NOMO-1 treated with DMSO at 0.1 percent for 48 hours (cell line): Measurements from ENCODE around the gene WDFY1.

Experiments used
- DNase-seq: peaks from one replicate; lab custom pipeline; 2025; ENCODE audit not compliant: unreplicated experiment; lab: John Stamatoyannopoulos, UW

WDFY1 gene, protein sequence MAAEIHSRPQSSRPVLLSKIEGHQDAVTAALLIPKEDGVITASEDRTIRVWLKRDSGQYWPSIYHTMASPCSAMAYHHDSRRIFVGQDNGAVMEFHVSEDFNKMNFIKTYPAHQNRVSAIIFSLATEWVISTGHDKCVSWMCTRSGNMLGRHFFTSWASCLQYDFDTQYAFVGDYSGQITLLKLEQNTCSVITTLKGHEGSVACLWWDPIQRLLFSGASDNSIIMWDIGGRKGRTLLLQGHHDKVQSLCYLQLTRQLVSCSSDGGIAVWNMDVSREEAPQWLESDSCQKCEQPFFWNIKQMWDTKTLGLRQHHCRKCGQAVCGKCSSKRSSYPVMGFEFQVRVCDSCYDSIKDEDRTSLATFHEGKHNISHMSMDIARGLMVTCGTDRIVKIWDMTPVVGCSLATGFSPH

DNA sequence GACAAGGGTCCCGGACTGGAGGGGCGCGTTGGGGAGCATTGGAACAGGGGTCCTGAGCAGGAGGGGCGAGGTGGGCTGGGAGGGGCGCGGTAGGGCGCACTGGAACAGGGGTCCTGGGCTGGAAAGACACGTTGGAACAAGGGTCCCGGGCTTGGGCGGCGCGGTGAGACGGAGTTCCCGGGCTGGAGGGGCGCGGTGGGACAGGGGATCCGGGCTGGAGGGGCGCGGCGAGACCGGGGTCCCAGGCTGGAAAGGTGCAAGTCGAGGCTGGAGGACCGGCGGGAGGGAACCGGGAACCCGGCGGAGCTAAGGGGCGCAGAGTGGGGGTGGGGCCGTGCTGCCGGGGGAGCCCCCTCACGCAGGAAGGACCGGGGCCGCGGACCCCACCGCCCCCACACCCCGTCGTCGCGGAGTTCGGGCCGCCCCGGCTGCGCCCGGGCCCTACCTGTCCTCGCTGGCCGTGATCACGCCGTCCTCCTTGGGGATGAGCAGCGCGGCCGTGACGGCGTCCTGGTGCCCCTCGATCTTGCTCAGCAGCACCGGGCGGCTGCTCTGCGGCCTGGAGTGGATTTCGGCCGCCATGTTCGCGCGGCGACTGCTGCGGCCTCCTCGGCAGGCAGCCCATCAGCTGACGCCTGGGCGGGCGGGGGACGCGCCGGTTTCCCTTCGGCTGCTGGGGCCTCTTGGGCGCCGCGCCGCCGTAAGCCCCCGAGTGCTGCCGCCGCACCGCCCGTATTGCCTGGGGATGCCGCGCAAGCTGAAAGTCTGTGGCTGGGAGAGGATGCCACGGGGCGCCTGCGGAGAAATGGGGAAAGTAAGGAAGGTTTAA, at the start of gene WDFY1:
WDFY1 (minus strand) TSS at position 633 of the 829 bp plus-strand sequence; CDS start at position 582, 51 bp downstream.
- DNase-seq: peak; percentile 82

DNA sequence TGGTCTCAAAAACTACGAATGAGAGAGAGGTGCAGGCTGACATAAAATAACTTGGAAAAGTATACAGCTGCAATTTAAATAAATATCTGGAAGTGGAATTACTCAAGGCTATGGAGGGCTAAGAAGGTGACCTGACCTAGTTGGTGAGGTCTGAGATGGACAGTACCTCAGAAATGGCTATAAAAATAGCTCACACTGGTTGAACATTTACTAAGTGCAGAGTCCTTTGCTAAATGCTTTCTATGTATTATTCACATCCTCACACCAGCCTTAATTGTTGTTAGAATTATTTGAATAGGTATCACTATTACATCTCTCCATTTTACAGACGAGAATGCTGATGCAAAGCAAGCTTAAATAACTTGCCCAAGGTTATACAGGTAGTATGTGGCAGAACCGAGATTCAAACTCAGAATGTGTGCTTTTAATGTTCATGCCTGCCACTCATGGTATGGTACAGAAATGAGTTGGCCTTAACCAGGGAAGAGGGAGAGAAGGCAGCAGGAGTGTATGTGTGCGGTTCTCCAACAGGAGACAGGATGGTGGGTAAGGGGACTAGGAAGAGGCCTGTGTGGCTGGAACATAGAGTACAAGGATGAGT, 49.5 kb upstream of the WDFY1 start:
- DNase-seq: no peak

DNA sequence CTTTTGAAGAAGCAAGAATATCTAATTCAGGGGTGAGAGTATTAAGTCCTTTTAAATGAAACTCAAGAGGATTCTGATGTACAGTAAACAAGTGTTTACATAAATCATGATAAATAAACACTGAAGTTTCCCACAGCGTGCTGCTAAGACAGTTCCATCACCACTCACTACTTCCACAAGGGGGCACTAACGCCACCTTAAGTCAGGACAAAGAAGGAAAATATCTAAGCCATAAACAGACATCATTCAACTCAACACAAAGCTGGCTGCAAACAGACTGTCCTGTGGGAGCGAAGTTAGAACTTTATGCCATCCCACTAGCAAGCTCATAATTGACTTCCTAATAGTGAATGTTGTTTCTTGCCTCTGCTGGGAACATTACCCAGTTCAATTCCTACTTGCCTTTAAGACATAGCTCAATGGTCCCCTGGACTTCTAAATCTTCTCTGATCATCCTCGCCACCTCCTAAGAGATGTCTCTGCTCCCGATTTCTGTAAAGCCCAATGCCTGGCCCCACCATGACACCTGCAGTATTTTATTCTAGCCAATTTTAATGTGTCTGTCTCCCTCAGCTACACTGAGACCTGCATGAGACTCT, 48.6 kb upstream of the WDFY1 start:
- peak; percentile 63 for DNase-seq

DNA sequence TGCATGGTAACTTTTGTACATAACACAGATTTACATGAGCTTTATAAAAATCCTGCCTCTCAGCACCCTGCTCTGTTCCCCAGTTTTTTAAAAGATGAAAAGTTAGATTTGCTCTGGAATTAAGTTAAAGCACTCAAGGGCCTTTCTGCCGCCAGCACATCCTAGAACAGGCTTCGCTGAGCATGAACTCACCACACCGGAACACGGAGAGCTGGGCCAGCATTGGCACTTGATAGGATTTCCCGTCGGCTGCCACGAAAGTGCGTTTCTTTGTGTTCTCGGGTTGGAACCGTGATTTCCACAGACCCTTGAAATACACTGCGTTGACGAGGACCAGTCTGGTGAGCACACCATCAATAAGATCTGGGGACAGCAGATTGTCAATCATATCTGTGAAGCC, 46.5 kb upstream of the WDFY1 start:
- DNase-seq: no peak

- DNase-seq: no peak
Measured at GRCh38 chr2:223989856-223990232, 44.7 kb upstream of the WDFY1 start.

- DNase-seq: no peak
Measured at GRCh38 chr2:223989206-223989855, 44.2 kb upstream of the WDFY1 start.

GRCh38 chr2:223981241-223981640, 36.1 kb upstream of the WDFY1 start:
- no peak for DNase-seq

DNA sequence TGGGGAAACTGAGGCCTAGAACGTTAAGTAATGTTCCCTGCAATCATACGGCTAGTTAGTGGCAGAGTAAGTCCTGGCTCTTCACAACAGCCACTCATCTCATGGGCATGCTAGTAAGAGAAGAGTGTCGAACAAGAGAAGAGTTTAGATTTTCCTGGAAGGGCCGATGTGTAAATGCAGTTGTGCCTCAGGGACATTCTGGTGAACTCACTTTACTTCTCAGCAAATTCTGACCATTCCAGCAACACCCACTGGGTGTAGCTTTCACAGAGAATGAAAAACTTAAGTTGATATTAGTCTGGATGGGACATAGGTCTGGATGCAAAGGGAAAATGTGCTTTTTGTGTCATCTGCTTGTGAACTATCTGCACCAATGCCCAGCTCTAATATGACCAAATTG, 35.7 kb upstream of the WDFY1 start:
- no peak for DNase-seq

DNA sequence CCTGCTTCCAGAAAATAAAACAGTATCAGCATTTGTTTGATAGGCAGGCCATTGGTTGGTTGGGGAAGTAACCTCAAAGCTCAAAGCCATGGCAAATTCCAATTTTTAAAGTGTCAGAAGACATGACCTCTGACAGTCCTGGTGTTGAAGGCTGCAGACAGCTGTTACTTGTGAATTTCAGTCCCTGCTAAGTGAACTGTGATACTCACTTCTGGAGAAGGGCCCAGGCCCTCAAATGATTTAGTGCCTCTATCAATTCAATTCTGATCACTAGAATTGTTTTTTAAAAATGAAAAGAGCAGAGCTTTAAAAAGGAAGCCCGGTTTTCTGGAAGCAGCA, 35.2 kb upstream of the WDFY1 start:
- no peak for DNase-seq

GRCh38 chr2:223979730-223980396, 34.7 kb upstream of the WDFY1 start:
- no peak for DNase-seq

- no peak for DNase-seq
Measured at GRCh38 chr2:223978451-223978850, 33.3 kb upstream of the WDFY1 start.

DNA sequence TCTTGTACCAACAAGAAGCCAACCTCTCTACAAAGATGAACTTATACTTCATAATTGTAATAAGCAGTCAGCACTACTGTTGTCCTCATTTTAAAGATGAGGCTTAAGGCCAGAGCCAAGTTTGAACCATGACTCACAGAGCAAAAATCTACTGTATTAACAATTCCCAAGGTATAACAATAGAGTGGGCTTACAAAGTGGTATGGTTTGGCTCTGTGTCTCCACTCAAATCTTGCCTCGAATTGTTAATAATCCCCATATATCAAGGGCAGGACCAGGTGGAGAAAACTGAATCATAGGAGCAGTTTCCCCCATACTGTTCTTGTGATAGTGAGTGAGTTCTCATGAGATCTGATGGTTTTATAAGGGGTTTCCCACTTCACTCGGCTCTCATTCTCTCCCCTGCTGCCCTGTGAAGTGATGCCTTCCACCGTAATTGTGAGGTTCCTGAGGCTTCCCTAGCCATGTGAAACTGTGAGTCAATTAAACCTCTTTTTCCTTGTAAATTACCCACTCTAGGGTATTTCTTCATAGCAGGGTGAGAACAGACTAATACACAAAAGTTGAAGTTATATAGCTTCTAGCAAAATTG, 31.6 kb upstream of the WDFY1 start:
- DNase-seq: no peak

- DNase-seq: no peak
Measured at GRCh38 chr2:223973606-223974005, 28.5 kb upstream of the WDFY1 start.

DNA sequence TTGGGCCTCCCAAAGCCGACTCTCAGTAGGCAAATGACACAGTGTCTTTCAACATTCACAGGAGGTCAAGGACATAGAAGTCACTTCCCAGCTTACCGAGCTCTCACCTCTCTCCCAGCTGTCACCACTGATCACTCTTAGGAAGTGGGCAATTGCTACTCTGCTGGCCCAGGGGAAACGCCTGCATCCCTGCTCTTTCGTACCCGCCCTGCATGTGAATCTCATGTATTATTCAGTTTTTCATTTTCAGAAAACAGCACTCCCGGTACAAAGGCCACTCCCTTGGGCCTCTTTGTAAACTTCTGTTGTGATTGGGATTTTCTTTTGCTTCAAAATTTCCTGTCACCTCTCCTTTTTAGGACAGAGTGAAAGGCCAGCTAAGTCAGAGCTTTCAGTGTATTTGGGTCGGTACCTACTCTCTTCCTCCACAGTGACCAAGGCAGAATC, 27.5 kb upstream of the WDFY1 start:
- no peak for DNase-seq

DNA sequence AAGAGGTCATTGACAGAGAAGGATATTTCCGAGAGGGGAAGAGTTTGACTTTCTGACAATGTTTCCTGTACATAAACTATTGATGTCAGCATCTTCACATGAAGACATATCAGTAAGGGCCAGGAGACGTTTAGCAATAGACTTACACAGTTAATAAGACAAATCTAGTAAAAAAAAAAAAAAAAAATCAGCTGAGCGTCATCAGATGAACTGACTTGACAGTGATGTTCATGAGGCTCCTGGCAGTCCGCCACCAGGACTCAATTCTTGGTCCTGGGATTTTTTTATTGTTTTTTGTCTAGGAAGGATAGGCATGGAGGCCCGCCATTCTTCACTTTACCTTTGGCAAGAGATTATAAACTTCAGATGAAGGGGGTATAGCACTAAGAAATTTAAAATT, 26.6 kb upstream of the WDFY1 start:
- no peak for DNase-seq

GRCh38 chr2:223970343-223971128, 25.4 kb upstream of the WDFY1 start:
- DNase-seq: peak; percentile 65

DNA sequence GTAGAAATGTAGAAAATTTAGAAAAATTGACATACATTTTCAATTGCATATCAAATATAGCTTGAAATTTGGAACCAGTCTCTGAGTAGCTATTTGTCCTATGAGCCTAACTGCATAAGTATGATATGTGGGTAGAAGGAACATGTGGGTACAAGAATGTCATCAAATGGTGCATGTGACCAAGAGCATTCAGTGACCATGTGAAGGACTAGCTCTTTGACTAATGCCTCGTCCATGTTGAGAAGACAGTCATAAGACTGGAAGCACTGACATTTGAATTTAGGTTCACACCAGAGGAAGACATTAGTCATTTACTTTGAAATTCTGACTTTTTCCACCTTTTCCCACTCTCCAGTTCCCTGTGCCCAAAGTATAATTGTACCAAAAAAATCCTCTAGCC, 24.7 kb upstream of the WDFY1 start:
- DNase-seq: peak; percentile 12

DNA sequence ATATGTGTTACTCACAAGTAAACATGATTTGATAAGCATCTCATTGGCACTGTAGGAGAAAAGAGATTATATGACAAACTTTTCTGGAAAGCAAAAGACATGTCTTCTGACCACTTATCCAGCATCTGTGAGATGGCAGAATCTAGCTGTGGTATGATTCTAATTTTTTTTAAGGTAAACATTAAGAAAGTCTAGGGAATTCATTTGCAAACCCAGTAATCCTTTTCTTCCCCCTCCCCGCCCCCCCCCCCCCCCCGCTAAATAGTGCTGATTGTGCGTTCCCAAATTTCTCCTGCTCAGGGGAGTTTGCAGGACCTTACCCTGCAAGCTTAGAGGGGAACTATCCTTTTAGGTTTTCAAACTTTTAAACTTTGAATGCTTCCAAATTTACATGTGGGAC, 24.2 kb upstream of the WDFY1 start:
- no peak for DNase-seq

DNA sequence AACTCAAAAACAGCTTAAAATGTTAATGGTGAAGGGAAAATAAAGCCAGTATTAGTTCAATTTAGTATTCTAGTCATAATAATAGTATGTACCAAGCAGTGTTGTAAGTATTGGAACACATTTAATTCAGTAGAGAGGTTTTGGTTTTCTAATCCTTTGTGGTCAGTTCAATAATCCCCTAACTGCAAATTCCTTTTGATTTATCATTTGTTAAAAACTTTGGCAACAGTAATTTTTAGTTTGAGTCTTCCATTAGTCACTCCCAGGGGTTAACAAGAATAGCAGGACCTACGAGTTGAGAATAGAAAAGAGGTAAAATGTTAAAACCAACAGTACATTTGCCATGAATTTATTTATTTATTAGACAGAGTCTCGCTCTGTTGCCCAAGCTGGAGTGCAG, 22.8 kb upstream of the WDFY1 start:
- no peak for DNase-seq
